HUES6 (cell line): ENCODE data around the gene DMD.

Experiments
- H3K27ac ChIP-seq: 2 replicates; pipeline ENCODE4 v1.7.0; 2013; ENCODE audit warnings: low read depth, mild to moderate bottlenecking, low read length, inconsistent platforms
- H3K27me3 ChIP-seq: 2 replicates; pipeline ENCODE4 v1.6.1; 2013; ENCODE audit warnings: low read length; ENCODE audit not compliant: control insufficient read depth, insufficient read depth
- H3K36me3 ChIP-seq: 2 replicates; pipeline ENCODE4 v1.6.1; 2013; ENCODE audit warnings: low read length; ENCODE audit not compliant: control insufficient read depth, insufficient read depth
- H3K4me1 ChIP-seq: 2 replicates; pipeline ENCODE4 v1.6.1; 2013; ENCODE audit warnings: low read length; ENCODE audit not compliant: control insufficient read depth, insufficient read depth
- H3K4me3 ChIP-seq: 2 replicates; pipeline ENCODE4 v1.5.1; 2013; ENCODE audit warnings: low read depth, low read length
- H3K9ac ChIP-seq: one replicate; pipeline ENCODE4 v1.6.1; 2013; ENCODE audit warnings: mild to moderate bottlenecking, low read length
- H3K9me3 ChIP-seq: 2 replicates; pipeline ENCODE4 v1.6.1; 2013; ENCODE audit warnings: low read depth, low read length; ENCODE audit not compliant: control insufficient read depth, insufficient read depth

Gene DMD

GRCh38 chrX:32395878-32396277 lies 815.5 kb downstream of the DMD start:
- Histone ChIP-seq H3K4me1 (no peaks in the 10 kb centered on the region), H3K9ac (no peak overlapping the region), H3K36me3 (no peaks in the 10 kb centered on the region), H3K27ac (no peak overlapping the region), H3K4me3 (no peak overlapping the region), H3K27me3 (no peaks in the 10 kb centered on the region; the same call in 1 of the 2 replicates), H3K9me3 (no peaks in the 10 kb centered on the region)

- H3K36me3 ChIP-seq: no peaks in the 10 kb centered on the region
- H3K4me3 ChIP-seq: no peak overlapping the region
- H3K4me1 ChIP-seq: no peaks in the 10 kb centered on the region
- H3K27ac ChIP-seq: no peak overlapping the region
- no peaks in the 10 kb centered on the region for H3K9me3 ChIP-seq
- no peaks in the 10 kb centered on the region; the same call in 1 of the 2 replicates for H3K27me3 ChIP-seq
- no peak overlapping the region for H3K9ac ChIP-seq
These were observed 818.7 kb downstream of the DMD start for GRCh38 chrX:32392655-32393054.

- Histone ChIP-seq H3K27me3 (no peaks in the 10 kb centered on the region; the same call in 1 of the 2 replicates), H3K36me3 (no peaks in the 10 kb centered on the region; the same call in 1 of the 2 replicates)
These were observed 840.7 kb downstream of the DMD start for GRCh38 chrX:32370456-32371205.

GRCh38 chrX:32293962-32294700 lies 917.2 kb downstream of the DMD start:
- H3K27ac ChIP-seq: no peak overlapping the region
- H3K9me3 ChIP-seq: no peaks in the 10 kb centered on the region
- H3K9ac ChIP-seq: no peak overlapping the region
- H3K27me3 ChIP-seq: peaks cover 2% of the 10 kb centered on the region; the same call in 1 of the 2 replicates
- no peaks in the 10 kb centered on the region for H3K36me3 ChIP-seq
- H3K4me3 ChIP-seq: no peak overlapping the region
- no peaks in the 10 kb centered on the region for H3K4me1 ChIP-seq

More at GRCh38 chrX:32370456-32371205, 840.7 kb downstream of the DMD start:
- Histone ChIP-seq H3K9ac (no peak overlapping the region), H3K9me3 (no peaks in the 10 kb centered on the region), H3K27ac (no peak overlapping the region), H3K4me1 (no peaks in the 10 kb centered on the region), H3K4me3 (no peak overlapping the region)

- Histone ChIP-seq H3K27me3 (peaks cover 2% of the 10 kb centered on the region; the same call in 1 of the 2 replicates), H3K27ac (no peak overlapping the region), H3K36me3 (no peaks in the 10 kb centered on the region), H3K4me1 (no peaks in the 10 kb centered on the region), H3K9me3 (no peaks in the 10 kb centered on the region), H3K4me3 (no peak overlapping the region), H3K9ac (no peak overlapping the region)
These were observed 922.0 kb downstream of the DMD start for GRCh38 chrX:32289356-32289755.

GRCh38 chrX:32281853-32282252 lies 929.5 kb downstream of the DMD start:
- Histone ChIP-seq H3K4me1 (no peaks in the 10 kb centered on the region), H3K9me3 (no peaks in the 10 kb centered on the region), H3K9ac (no peak overlapping the region), H3K27me3 (no peaks in the 10 kb centered on the region; the same call in 1 of the 2 replicates), H3K4me3 (no peak overlapping the region), H3K27ac (no peak overlapping the region), H3K36me3 (no peaks in the 10 kb centered on the region)

- H3K9ac ChIP-seq: no peak overlapping the region
- H3K27me3 ChIP-seq: no peaks in the 10 kb centered on the region; the same call in 1 of the 2 replicates
- no peaks in the 10 kb centered on the region for H3K9me3 ChIP-seq
- no peak overlapping the region for H3K27ac ChIP-seq
- H3K36me3 ChIP-seq: no peaks in the 10 kb centered on the region
- H3K4me3 ChIP-seq: no peak overlapping the region
- H3K4me1 ChIP-seq: no peaks in the 10 kb centered on the region
These were observed 930.4 kb downstream of the DMD start for GRCh38 chrX:32280921-32281320.

- H3K4me3 ChIP-seq: no peak overlapping the region
- H3K9me3 ChIP-seq: no peaks in the 10 kb centered on the region
- H3K9ac ChIP-seq: no peak overlapping the region
- H3K36me3 ChIP-seq: no peaks in the 10 kb centered on the region
- no peaks in the 10 kb centered on the region for H3K4me1 ChIP-seq
- no peaks in the 10 kb centered on the region; the same call in 1 of the 2 replicates for H3K27me3 ChIP-seq
- no peak overlapping the region for H3K27ac ChIP-seq
These were observed 930.9 kb downstream of the DMD start for GRCh38 chrX:32280489-32280888.

GRCh38 chrX:32276153-32276552 lies 935.2 kb downstream of the DMD start:
- no peaks in the 10 kb centered on the region for H3K9me3 ChIP-seq
- no peak overlapping the region for H3K9ac ChIP-seq
- H3K4me3 ChIP-seq: no peak overlapping the region
- H3K36me3 ChIP-seq: no peaks in the 10 kb centered on the region
- no peaks in the 10 kb centered on the region for H3K4me1 ChIP-seq
- no peak overlapping the region for H3K27ac ChIP-seq
- no peaks in the 10 kb centered on the region; the same call in 1 of the 2 replicates for H3K27me3 ChIP-seq

GRCh38 chrX:32269866-32270265 lies 941.5 kb downstream of the DMD start:
- Histone ChIP-seq H3K4me3 (no peak overlapping the region), H3K9ac (no peak overlapping the region), H3K27ac (no peak overlapping the region), H3K27me3 (no peaks in the 10 kb centered on the region; the same call in 1 of the 2 replicates), H3K4me1 (no peaks in the 10 kb centered on the region), H3K9me3 (peaks cover 11% of the 10 kb centered on the region), H3K36me3 (no peaks in the 10 kb centered on the region)

GRCh38 chrX:32268207-32268606 lies 943.1 kb downstream of the DMD start:
- Histone ChIP-seq H3K36me3 (no peaks in the 10 kb centered on the region), H3K4me1 (no peaks in the 10 kb centered on the region), H3K27me3 (no peaks in the 10 kb centered on the region; the same call in 1 of the 2 replicates), H3K4me3 (no peak overlapping the region), H3K9me3 (peaks cover 16% of the 10 kb centered on the region), H3K27ac (no peak overlapping the region), H3K9ac (no peak overlapping the region)
